ENCODE data around the gene CRY2. TPM values are rescaled to one million over a fixed set of nuclear protein-coding genes. Genes with fewer than 3 reads are reported as not detected.

The CRY2 gene
- total and polyA plus RNA-seq, 4 donors: 16.7 to 72.9 (median 33.0) TPM

GRCh38 chr11:45906965-45907611 lies 59.8 kb downstream of the CRY2 start, which contains the start of gene FREY1:
FREY1 (minus strand) TSS chr11:45907271; CDS start chr11:45907245, 26 bp downstream.
- Histone ChIP-seq H3K9me3 (ENCODE audit: control insufficient read depth in 4 of 4, low read length in 3 of 4) (no peaks in the 10 kb centered on the region), H3K27me3 (ENCODE audit: control insufficient read depth in 4 of 4, insufficient read depth in 4 of 4, low read length in 3 of 4) (no peaks in the 10 kb centered on the region), H3K27ac (ENCODE audit: low read depth in 1 of 2, low read length in 2 of 2) (no peak within 1 kb of the TSS), H3K4me1 (ENCODE audit: control insufficient read depth in 4 of 4, insufficient read depth in 4 of 4, low read length in 3 of 4) (peaks cover 0 to 3% (median under 1%) of the 10 kb centered on the region in 4 donors), H3K36me3 (ENCODE audit: control insufficient read depth in 4 of 4, insufficient read depth in 3 of 4, low read depth in 1 of 4, low read length in 3 of 4) (peaks cover 7 to 20% (median 13%) of the 10 kb centered on the region in 4 donors), H3K4me3 (ENCODE audit: low read depth in 1 of 3, low read length in 3 of 3) (no peak within 1 kb of the TSS), H3K9ac (ENCODE audit: low read depth in 1 of 2, low read length in 2 of 2) (no peak within 1 kb of the TSS)
- 71% methylated on average over 18 of the region's 18 CpGs for WGBS
- DNase-seq (ENCODE audit: low spot score): no peak
- TF ChIP-seq REST (IDR thresholded peaks at IDR 0.05): no peak
- no peak for TF ChIP-seq FOXA1 (IDR thresholded peaks at IDR 0.05)
- TF ChIP-seq JUND (IDR thresholded peaks at IDR 0.05): no peak
- no peak for TF ChIP-seq EGR1 (IDR thresholded peaks at IDR 0.05; ENCODE audit: low read depth in 2 of 2)
- no peak for TF ChIP-seq RXRA (IDR thresholded peaks at IDR 0.05)
- TF ChIP-seq HNF4A (conservative IDR thresholded peaks at IDR 0.05): no peak
- no peak for TF ChIP-seq CTCF (IDR thresholded peaks at IDR 0.05; ENCODE audit: low read depth, low read length, missing input control)
- TF ChIP-seq YY1 (IDR thresholded peaks at IDR 0.05): no peak
- no peak for TF ChIP-seq GABPA (IDR thresholded peaks at IDR 0.05 in 1 of 2, conservative IDR thresholded peaks at IDR 0.05 in 1 of 2)
- no peak for TF ChIP-seq TAF1 (conservative IDR thresholded peaks at IDR 0.05)
- TF ChIP-seq, protein P1, sequence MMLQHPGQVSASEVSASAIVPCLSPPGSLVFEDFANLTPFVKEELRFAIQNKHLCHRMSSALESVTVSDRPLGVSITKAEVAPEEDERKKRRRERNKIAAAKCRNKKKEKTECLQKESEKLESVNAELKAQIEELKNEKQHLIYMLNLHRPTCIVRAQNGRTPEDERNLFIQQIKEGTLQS (IDR thresholded peaks at IDR 0.05): no peak
- TF ChIP-seq SP1 (IDR thresholded peaks at IDR 0.05): no peak
- TF ChIP-seq HNF4G (IDR thresholded peaks at IDR 0.05): no peak
- no peak for TF ChIP-seq ZBTB33 (IDR thresholded peaks at IDR 0.05)
- no peak for TF ChIP-seq NR2F2 (IDR thresholded peaks at IDR 0.05)
- TF ChIP-seq FOXA2 (IDR thresholded peaks at IDR 0.05): no peak

Data from liver (tissue), 9 donors.